GM23338 (cell line): ENCODE data around the gene TMEM106C. TPM values are rescaled to one million over a fixed set of nuclear protein-coding genes. Genes with fewer than 3 reads are reported as not detected.

Source experiments
- ATAC-seq: fragments of 200-7000 bp; cut with Tn5 transposase; 3 replicates; pipeline ENCODE4 v1.9.1; 2020
- DNase-seq: peaks from one replicate; pipeline ENCODE4 v3.0.0-alpha.2; 2015; ENCODE audit warnings: low spot score
- H2AFZ ChIP-seq: fragments of 200-600 bp; sonication (generic); 2 replicates; pipeline ENCODE4 v1.8.0; 2016; ENCODE audit warnings: antibody characterized with exemption, mild to moderate bottlenecking, moderate library complexity
- H3F3A ChIP-seq: fragments of 200-600 bp; sonication (generic); replicated peaks from 2 replicates; pipeline ENCODE4 v1.8.0; 2017; ENCODE audit warnings: antibody characterized with exemption, mixed run types, low read depth
- H3K27ac ChIP-seq: fragments of 200-600 bp; sonication (generic); 2 replicates; pipeline ENCODE4 v1.6.1; 2016; ENCODE audit warnings: low read depth
- H3K27me3 ChIP-seq: fragments of 200-600 bp; sonication (generic); 2 replicates; pipeline ENCODE4 v1.8.0; 2016; ENCODE audit warnings: mild to moderate bottlenecking, mixed run types, moderate library complexity; ENCODE audit not compliant: insufficient read depth
- H3K36me3 ChIP-seq: fragments of 200-600 bp; sonication (generic); 2 replicates; pipeline ENCODE4 v1.8.0; 2016; ENCODE audit warnings: mild to moderate bottlenecking; ENCODE audit not compliant: insufficient read depth
- H3K4me1 ChIP-seq: fragments of 200-600 bp; sonication (generic); 2 replicates; pipeline ENCODE4 v1.8.0; 2016; ENCODE audit warnings: mild to moderate bottlenecking, moderate library complexity; ENCODE audit not compliant: insufficient read depth
- H3K4me2 ChIP-seq: fragments of 200-600 bp; sonication (generic); 2 replicates; pipeline ENCODE4 v1.7.1; 2017; ENCODE audit warnings: mixed run types
- H3K4me3 ChIP-seq: fragments of 200-600 bp; sonication (generic); 2 replicates; pipeline ENCODE4 v1.6.1; 2016; ENCODE audit warnings: mixed run types
- H3K79me2 ChIP-seq: fragments of 200-600 bp; sonication (generic); replicated peaks from 2 replicates; pipeline ENCODE4 v1.8.0; 2017; ENCODE audit warnings: mild to moderate bottlenecking; ENCODE audit not compliant: insufficient read depth
- H3K9me2 ChIP-seq: fragments of 200-600 bp; sonication (generic); 2 replicates; pipeline ENCODE4 v1.8.0; 2017; ENCODE audit not compliant: insufficient read depth
- H4K20me1 ChIP-seq: fragments of 200-600 bp; sonication (generic); replicated peaks from 2 replicates; pipeline ENCODE4 v1.8.0; 2017; ENCODE audit warnings: mild to moderate bottlenecking; ENCODE audit not compliant: insufficient read depth
- H3K27ac Mint-ChIP-seq: 2 replicates; pipeline ENCODE4 v1.8.0; 2020; ENCODE audit warnings: inconsistent platforms, mild to moderate bottlenecking, moderate library complexity, mixed read lengths
- H3K27me3 Mint-ChIP-seq: 3 replicates; pipeline ENCODE4 v1.8.0; 2022; ENCODE audit warnings: low read depth, mild to moderate bottlenecking, moderate library complexity, mixed read lengths, inconsistent platforms; ENCODE audit not compliant: insufficient read depth, poor library complexity
- H3K36me3 Mint-ChIP-seq: 3 replicates; pipeline ENCODE4 v1.8.0; 2021; ENCODE audit warnings: low read depth, mild to moderate bottlenecking, inconsistent platforms, moderate library complexity, mixed read lengths
- H3K4me1 Mint-ChIP-seq: 3 replicates; pipeline ENCODE4 v1.8.0; 2020; ENCODE audit warnings: mild to moderate bottlenecking, inconsistent platforms, mixed read lengths
- H3K4me3 Mint-ChIP-seq: 3 replicates; pipeline ENCODE4 v1.8.0; 2021; ENCODE audit warnings: moderate library complexity, mild to moderate bottlenecking, inconsistent platforms, mixed read lengths
- H3K9me3 Mint-ChIP-seq: 3 replicates; pipeline ENCODE4 v1.8.0; 2020; ENCODE audit warnings: moderate library complexity, mild to moderate bottlenecking, inconsistent platforms, mixed read lengths
- CREB1 ChIP-seq: fragments of 250-450 bp; sonication (Bioruptor Pico); IDR thresholded peaks from 2 replicates; pipeline ENCODE4 v1.5.0; 2020; ENCODE audit warnings: low read depth, mild to moderate bottlenecking, moderate library complexity
- EZH2phosphoT487 ChIP-seq: fragments of 200-600 bp; sonication (generic); IDR thresholded peaks from one replicate; pipeline ENCODE4 v1.8.1; 2018; ENCODE audit warnings: antibody characterized with exemption; ENCODE audit not compliant: unreplicated experiment
- POLR2AphosphoS5 ChIP-seq: IDR thresholded peaks from 2 replicates; pipeline ENCODE4 v1.6.1; 2016; ENCODE audit warnings: antibody characterized with exemption, low read depth
- STAT1 ChIP-seq: IDR thresholded peaks from one replicate; pipeline ENCODE4 v1.6.1; 2016; ENCODE audit warnings: antibody characterized with exemption; ENCODE audit not compliant: unreplicated experiment
- ZNF114 ChIP-seq: fragments of 250-450 bp; sonication (Bioruptor Pico); IDR thresholded peaks from 2 replicates; pipeline ENCODE4 v1.5.0; 2020; ENCODE audit warnings: mild to moderate bottlenecking, moderate library complexity
- polyA plus RNA-seq: library from polyadenylated mRNA; unstranded; fragments of >200 nt; fragmentation: Nextera tagmentation; extraction: Ambion mirVana; gene quantifications from 2 replicates; pipeline ENCODE4 v1.2.1, GENCODE V29; 2016
- total RNA-seq: library from RNA; depleted of rRNA; stranded (reverse); fragments of >200 nt; shearing (Covaris generic); gene quantifications from 2 replicates; pipeline ENCODE4 v1.2.3, GENCODE V29; 2014
- TF ChIP-seq, protein P1 (sequence below): IDR thresholded peaks from 2 replicates; pipeline ENCODE4 v1.6.1; 2016; ENCODE audit warnings: antibody characterized with exemption
- TF ChIP-seq, protein P2 (sequence below): IDR thresholded peaks from one replicate; pipeline ENCODE4 v1.6.1; 2018; ENCODE audit warnings: antibody characterized with exemption; ENCODE audit not compliant: unreplicated experiment
- TF ChIP-seq, protein P3 (sequence below): fragments of 250-450 bp; sonication (Bioruptor Pico); IDR thresholded peaks from 2 replicates; pipeline ENCODE4 v1.5.0; 2020; ENCODE audit warnings: mild to moderate bottlenecking, moderate library complexity

The TMEM106C gene
- total and polyA plus RNA-seq, 2 experiments from 2014 or later: 43.5 to 83.7 TPM

DNA sequence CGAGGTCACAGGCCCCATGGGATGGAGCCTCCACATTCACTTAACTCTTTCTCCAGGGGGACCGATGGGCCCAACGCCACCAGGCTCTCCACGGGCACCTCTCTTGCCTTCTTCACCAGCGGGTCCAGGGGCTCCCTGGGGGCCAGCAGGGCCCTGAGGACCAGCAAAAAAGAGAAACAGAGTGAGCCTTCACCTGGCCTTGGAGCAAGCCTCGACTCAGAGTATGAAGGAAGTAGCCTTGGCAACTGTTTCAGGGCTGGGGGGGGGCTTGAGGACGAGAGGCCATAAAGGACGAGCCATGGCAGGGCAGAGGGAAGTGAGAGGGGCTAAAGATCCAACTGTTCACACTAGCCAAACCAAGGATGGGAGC lies 22.9 kb downstream of the TMEM106C start:
- no peak for ATAC-seq
- DNase-seq: no peak
- no peak overlapping the region for H3K4me3 Mint-ChIP-seq
- no peaks in the 10 kb centered on the region for H3K9me3 Mint-ChIP-seq
- no peak overlapping the region for H3K27ac Mint-ChIP-seq
- H3K27me3 Mint-ChIP-seq: peaks cover 33% of the 10 kb centered on the region
- Histone ChIP-seq H4K20me1 (no peaks in the 10 kb centered on the region; the same call in 1 of the 2 replicates), H2AFZ (no peak overlapping the region), H3K9me2 (no peaks in the 10 kb centered on the region), H3K27me3 (no peaks in the 10 kb centered on the region), H3K4me3 (no peak overlapping the region), H3K4me1 (peaks cover 4% of the 10 kb centered on the region; the same call in 1 of the 2 replicates), H3F3A (no peaks in the 10 kb centered on the region), H3K4me2 (no peak overlapping the region), H3K79me2 (no peaks in the 10 kb centered on the region), H3K27ac (no peak overlapping the region), H3K36me3 (no peaks in the 10 kb centered on the region)
- no peaks in the 10 kb centered on the region; the same call in 2 of the 3 replicates for H3K36me3 Mint-ChIP-seq
- TF ChIP-seq, protein P1, sequence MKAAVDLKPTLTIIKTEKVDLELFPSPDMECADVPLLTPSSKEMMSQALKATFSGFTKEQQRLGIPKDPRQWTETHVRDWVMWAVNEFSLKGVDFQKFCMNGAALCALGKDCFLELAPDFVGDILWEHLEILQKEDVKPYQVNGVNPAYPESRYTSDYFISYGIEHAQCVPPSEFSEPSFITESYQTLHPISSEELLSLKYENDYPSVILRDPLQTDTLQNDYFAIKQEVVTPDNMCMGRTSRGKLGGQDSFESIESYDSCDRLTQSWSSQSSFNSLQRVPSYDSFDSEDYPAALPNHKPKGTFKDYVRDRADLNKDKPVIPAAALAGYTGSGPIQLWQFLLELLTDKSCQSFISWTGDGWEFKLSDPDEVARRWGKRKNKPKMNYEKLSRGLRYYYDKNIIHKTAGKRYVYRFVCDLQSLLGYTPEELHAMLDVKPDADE: no peak
- TF ChIP-seq, protein P2, sequence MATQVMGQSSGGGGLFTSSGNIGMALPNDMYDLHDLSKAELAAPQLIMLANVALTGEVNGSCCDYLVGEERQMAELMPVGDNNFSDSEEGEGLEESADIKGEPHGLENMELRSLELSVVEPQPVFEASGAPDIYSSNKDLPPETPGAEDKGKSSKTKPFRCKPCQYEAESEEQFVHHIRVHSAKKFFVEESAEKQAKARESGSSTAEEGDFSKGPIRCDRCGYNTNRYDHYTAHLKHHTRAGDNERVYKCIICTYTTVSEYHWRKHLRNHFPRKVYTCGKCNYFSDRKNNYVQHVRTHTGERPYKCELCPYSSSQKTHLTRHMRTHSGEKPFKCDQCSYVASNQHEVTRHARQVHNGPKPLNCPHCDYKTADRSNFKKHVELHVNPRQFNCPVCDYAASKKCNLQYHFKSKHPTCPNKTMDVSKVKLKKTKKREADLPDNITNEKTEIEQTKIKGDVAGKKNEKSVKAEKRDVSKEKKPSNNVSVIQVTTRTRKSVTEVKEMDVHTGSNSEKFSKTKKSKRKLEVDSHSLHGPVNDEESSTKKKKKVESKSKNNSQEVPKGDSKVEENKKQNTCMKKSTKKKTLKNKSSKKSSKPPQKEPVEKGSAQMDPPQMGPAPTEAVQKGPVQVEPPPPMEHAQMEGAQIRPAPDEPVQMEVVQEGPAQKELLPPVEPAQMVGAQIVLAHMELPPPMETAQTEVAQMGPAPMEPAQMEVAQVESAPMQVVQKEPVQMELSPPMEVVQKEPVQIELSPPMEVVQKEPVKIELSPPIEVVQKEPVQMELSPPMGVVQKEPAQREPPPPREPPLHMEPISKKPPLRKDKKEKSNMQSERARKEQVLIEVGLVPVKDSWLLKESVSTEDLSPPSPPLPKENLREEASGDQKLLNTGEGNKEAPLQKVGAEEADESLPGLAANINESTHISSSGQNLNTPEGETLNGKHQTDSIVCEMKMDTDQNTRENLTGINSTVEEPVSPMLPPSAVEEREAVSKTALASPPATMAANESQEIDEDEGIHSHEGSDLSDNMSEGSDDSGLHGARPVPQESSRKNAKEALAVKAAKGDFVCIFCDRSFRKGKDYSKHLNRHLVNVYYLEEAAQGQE: no peak
- TF ChIP-seq ZNF114 (CRISPR knock-in tag) (no peak), EZH2phosphoT487 (no peak), CREB1 (CRISPR knock-in tag) (no peak), POLR2AphosphoS5 (no peak), STAT1 (no peak)
- peaks cover 15% of the 10 kb centered on the region for H3K4me1 Mint-ChIP-seq

DNA sequence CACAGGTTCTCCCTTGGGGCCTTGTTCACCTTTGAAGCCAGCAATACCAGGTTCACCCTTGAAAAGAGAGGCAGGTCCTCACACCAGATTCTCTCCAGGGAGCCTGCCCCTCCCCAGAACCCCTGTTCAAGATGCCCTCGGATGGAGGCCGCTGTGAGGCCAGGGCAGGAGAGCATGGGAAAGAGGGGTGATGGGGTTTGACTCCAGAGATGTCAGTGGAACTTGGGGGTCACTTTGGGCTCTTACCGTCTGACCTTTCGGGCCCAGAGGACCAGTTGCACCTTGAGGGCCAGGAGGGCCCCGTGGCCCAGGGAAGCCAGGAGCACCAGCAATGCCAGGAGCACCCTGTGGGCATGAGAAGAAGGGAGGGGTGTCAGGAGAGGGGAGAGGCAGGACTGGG lies 23.4 kb downstream of the TMEM106C start:
- Histone ChIP-seq H3K4me1 (peaks cover 4% of the 10 kb centered on the region; the same call in 1 of the 2 replicates), H3K79me2 (no peaks in the 10 kb centered on the region), H2AFZ (no peak overlapping the region), H3K36me3 (no peaks in the 10 kb centered on the region), H4K20me1 (no peaks in the 10 kb centered on the region; the same call in 1 of the 2 replicates), H3K27me3 (no peaks in the 10 kb centered on the region), H3K4me3 (no peak overlapping the region), H3K4me2 (no peak overlapping the region), H3K27ac (no peak overlapping the region), H3F3A (no peaks in the 10 kb centered on the region), H3K9me2 (no peaks in the 10 kb centered on the region)
- no peak overlapping the region for H3K27ac Mint-ChIP-seq
- H3K36me3 Mint-ChIP-seq: no peaks in the 10 kb centered on the region; the same call in 2 of the 3 replicates
- DNase-seq (no peak), ATAC-seq (no peak)
- H3K27me3 Mint-ChIP-seq: peaks cover 36% of the 10 kb centered on the region
- H3K4me1 Mint-ChIP-seq: peaks cover 15% of the 10 kb centered on the region
- no peaks in the 10 kb centered on the region for H3K9me3 Mint-ChIP-seq
- TF ChIP-seq, protein P3, sequence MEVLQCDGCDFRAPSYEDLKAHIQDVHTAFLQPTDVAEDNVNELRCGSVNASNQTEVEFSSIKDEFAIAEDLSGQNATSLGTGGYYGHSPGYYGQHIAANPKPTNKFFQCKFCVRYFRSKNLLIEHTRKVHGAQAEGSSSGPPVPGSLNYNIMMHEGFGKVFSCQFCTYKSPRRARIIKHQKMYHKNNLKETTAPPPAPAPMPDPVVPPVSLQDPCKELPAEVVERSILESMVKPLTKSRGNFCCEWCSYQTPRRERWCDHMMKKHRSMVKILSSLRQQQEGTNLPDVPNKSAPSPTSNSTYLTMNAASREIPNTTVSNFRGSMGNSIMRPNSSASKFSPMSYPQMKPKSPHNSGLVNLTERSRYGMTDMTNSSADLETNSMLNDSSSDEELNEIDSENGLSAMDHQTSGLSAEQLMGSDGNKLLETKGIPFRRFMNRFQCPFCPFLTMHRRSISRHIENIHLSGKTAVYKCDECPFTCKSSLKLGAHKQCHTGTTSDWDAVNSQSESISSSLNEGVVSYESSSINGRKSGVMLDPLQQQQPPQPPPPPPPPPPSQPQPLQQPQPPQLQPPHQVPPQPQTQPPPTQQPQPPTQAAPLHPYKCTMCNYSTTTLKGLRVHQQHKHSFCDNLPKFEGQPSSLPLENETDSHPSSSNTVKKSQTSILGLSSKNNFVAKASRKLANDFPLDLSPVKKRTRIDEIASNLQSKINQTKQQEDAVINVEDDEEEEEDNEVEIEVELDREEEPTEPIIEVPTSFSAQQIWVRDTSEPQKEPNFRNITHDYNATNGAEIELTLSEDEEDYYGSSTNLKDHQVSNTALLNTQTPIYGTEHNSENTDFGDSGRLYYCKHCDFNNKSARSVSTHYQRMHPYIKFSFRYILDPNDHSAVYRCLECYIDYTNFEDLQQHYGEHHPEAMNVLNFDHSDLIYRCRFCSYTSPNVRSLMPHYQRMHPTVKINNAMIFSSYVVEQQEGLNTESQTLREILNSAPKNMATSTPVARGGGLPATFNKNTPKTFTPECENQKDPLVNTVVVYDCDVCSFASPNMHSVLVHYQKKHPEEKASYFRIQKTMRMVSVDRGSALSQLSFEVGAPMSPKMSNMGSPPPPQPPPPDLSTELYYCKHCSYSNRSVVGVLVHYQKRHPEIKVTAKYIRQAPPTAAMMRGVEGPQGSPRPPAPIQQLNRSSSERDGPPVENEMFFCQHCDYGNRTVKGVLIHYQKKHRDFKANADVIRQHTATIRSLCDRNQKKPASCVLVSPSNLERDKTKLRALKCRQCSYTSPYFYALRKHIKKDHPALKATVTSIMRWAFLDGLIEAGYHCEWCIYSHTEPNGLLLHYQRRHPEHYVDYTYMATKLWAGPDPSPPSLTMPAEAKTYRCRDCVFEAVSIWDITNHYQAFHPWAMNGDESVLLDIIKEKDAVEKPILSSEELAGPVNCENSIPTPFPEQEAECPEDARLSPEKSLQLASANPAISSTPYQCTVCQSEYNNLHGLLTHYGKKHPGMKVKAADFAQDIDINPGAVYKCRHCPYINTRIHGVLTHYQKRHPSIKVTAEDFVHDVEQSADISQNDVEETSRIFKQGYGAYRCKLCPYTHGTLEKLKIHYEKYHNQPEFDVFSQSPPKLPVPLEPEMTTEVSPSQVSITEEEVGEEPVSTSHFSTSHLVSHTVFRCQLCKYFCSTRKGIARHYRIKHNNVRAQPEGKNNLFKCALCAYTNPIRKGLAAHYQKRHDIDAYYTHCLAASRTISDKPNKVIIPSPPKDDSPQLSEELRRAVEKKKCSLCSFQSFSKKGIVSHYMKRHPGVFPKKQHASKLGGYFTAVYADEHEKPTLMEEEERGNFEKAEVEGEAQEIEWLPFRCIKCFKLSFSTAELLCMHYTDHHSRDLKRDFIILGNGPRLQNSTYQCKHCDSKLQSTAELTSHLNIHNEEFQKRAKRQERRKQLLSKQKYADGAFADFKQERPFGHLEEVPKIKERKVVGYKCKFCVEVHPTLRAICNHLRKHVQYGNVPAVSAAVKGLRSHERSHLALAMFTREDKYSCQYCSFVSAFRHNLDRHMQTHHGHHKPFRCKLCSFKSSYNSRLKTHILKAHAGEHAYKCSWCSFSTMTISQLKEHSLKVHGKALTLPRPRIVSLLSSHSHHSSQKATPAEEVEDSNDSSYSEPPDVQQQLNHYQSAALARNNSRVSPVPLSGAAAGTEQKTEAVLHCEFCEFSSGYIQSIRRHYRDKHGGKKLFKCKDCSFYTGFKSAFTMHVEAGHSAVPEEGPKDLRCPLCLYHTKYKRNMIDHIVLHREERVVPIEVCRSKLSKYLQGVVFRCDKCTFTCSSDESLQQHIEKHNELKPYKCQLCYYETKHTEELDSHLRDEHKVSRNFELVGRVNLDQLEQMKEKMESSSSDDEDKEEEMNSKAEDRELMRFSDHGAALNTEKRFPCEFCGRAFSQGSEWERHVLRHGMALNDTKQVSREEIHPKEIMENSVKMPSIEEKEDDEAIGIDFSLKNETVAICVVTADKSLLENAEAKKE (CRISPR knock-in tag): no peak
- H3K4me3 Mint-ChIP-seq: no peak overlapping the region
